Inflammatory macrophage (primary cell): ENCODE results near the gene CLDN12.
A peak's percentile ranks its signal among the peaks of the same experiment; 100 is the strongest.

Experiments
- DNase-seq, 2 donors: peaks; one replicate each; pipeline ENCODE4 v3.0.0-alpha.2; 2020 to 2022

CLDN12 gene

GRCh38 chr7:90433221-90433620 lies 30.0 kb downstream of the CLDN12 start:
- DNase-seq = no peak

DNA sequence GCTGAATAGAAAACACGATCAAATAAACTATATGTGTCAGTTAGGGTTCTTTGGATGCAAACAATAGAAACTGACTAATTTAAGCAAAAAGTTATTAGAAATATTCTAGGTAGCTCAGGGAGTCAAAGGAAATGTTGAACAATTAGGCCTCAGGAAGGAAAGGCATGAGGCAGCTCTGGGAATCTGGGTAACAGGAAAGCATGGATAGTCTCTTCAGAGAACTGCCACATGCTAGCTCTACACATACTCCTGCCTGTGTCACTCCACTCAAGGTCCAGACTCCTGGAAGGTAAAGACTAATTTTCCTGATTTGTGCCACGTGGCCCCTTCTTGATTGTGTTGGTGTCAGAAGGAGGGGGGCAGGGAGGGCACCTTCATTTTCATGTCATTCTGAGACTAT lies 42.4 kb downstream of the CLDN12 start:
- no peak for DNase-seq

GRCh38 chr7:90446137-90446899 lies 43.1 kb downstream of the CLDN12 start:
- no peak for DNase-seq

DNA sequence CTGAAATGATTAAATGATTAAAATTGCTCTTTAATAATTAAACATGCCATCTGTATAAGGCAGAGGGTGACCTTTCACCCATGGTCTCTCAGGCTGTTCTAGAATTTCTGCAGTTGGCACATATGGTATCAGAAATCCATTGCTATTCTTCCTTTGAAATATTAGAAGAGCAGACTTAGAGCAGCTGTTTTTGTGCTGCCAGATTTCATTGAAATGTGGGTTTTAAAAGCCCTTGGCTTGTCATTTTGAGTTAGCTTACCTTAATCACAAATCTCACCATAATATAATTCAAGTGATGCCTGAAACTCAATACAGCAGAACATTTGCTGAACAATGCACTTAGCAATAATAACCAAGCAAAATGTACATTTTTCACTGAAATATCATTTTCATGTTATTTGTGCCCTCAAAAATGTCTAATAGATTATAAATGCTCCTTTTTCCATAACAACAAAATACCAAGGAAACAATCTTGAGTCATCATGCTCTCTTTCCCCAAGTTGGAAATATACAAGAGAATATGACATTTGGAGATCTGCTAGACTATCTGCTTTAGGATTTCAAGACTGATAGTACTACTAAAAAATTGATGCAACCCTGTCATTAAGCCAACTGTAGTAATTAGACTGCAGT lies 50.1 kb downstream of the CLDN12 start:
- no peak for DNase-seq

DNA sequence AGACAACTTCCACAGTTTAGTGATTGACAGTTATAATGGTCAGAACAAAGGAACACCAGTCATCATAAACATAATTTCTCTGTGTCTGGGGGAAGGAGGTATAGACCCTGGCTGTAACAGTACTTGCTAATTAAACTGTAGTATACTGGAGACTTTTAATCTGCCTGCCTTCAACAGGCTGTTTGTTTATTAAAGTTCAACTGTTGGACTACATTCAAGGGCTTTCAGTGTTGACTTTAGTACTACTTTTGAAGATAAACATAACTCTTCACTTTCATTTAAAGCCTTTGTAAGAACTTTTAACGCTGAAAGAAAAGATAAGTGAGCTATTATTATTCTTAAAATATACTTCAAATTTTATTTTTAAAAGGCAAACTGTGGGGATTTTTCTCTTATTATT lies 50.7 kb downstream of the CLDN12 start:
- no peak for DNase-seq

DNA sequence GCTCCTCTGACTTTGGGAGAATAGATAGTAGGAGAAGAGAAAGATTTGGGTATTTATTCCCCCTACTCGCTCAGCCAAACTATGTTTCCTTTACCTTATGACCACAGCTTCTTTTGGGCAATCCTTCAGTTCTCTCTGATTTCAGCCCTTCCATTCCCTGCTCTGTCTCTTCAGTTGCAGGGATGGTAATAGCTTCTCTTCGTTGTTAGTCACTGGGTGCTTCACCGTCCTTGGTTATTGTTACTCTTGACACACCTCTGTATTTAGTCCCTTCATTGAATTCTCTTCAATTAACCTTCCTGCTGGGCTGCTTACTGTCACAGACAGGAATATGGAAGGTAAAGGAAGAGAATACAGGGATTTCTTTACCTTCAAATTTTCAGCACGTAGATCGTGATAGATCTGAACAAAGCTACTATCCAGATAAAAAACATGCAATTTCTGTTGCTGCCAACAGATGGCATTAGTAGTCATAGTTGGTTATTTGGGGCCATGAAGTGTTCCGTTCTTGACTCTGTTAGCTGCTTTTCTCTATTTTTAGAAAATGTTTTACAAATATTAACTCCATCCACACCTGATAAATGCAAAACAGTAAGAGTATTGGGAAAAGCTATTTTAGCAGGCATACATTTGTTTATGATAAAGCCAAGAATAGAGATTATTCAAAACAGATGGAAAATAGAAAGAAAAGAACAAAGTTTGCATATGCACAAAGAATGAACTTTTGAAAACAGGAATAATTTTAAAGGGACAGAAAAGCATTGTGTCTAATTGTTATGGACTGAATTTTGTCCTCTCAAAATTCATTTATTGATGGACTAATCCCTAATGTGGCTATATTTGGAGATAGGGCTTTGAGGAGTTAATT lies 52.1 kb downstream of the CLDN12 start:
- peak; percentile 42 to 61 for DNase-seq

DNA sequence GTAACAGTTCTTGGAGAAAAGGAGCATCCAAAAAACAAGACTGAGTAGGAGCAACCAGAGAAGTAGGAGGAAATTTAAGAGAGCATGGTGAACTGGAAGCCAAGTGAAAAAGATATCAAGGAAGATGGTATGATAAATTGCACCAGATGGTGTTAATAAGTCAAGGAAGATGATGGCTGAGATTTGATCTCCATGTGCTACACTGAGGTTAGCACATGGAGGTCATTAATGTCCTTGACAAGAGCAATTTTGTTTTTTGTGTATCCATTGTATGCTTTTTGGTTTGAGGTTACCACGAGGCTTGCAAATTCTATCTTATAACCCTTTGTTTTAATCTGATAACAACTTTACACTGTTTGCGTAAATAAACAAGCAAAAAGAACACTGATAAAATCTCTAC lies 54.8 kb downstream of the CLDN12 start:
- no peak for DNase-seq

GRCh38 chr7:90459888-90460287 lies 56.6 kb downstream of the CLDN12 start:
- no peak for DNase-seq

GRCh38 chr7:90461219-90461618 lies 58.0 kb downstream of the CLDN12 start:
- DNase-seq = peak; percentile 81 to 87

- peak; percentile 55 to 70 for DNase-seq
These were observed 59.9 kb downstream of the CLDN12 start for GRCh38 chr7:90463151-90463628.
